SHP77 treated with DMSO at 0.1 percent for 48 hours (cell line): ENCODE data around the gene PRKCZ.
"Not testable (repeated sequence)": the region's sequence is repeated elsewhere in the genome, so short reads cannot be mapped to it uniquely, and the experiment has no call there.

Experiments used
- DNase-seq: peaks from one replicate; lab custom pipeline; 2025; lab: John Stamatoyannopoulos, UW

Gene PRKCZ

GRCh38 chr1:2135941-2136340 lies 85.7 kb downstream of the PRKCZ start:
- no peak for DNase-seq

GRCh38 chr1:2136386-2137235 lies 86.4 kb downstream of the PRKCZ start:
- DNase-seq: no peak

- DNase-seq: no peak
Measured at GRCh38 chr1:2137257-2138121, 87.3 kb downstream of the PRKCZ start.

- not testable (repeated sequence) for DNase-seq
Measured at GRCh38 chr1:2139156-2139555, 88.9 kb downstream of the PRKCZ start.

- no peak for DNase-seq
Measured at GRCh38 chr1:2141025-2141424, 90.8 kb downstream of the PRKCZ start.

- DNase-seq: no peak
Measured at GRCh38 chr1:2143814-2144500, 93.7 kb downstream of the PRKCZ start.

- no peak for DNase-seq
Measured at GRCh38 chr1:2144501-2145090, 94.4 kb downstream of the PRKCZ start.

- DNase-seq: no peak
Measured at GRCh38 chr1:2145946-2146835, 96.0 kb downstream of the PRKCZ start.

GRCh38 chr1:2146836-2147517 lies 96.8 kb downstream of the PRKCZ start:
- DNase-seq: no peak

GRCh38 chr1:2147869-2148268 lies 97.7 kb downstream of the PRKCZ start:
- not testable (repeated sequence) for DNase-seq

- no peak for DNase-seq
Measured at GRCh38 chr1:2148691-2149090, 98.5 kb downstream of the PRKCZ start.

- DNase-seq: no peak
Measured at GRCh38 chr1:2150801-2151200, 100.6 kb downstream of the PRKCZ start.

GRCh38 chr1:2151252-2151651 lies 101.0 kb downstream of the PRKCZ start:
- DNase-seq: no peak

- DNase-seq: no peak
Measured at GRCh38 chr1:2151911-2152310, 101.7 kb downstream of the PRKCZ start.

- DNase-seq: no peak
Measured at GRCh38 chr1:2152954-2153353, 102.7 kb downstream of the PRKCZ start.

- DNase-seq: no peak
Measured at GRCh38 chr1:2154022-2154421, 103.8 kb downstream of the PRKCZ start.

GRCh38 chr1:2155147-2155598 lies 105.0 kb downstream of the PRKCZ start:
- DNase-seq: no peak

GRCh38 chr1:2155788-2156187 lies 105.6 kb downstream of the PRKCZ start:
- no peak for DNase-seq

- DNase-seq: no peak
Measured at GRCh38 chr1:2156866-2157265, 106.7 kb downstream of the PRKCZ start.

GRCh38 chr1:2157856-2158255 lies 107.6 kb downstream of the PRKCZ start:
- DNase-seq: no peak
